WTC11 (cell line): ENCODE data around the gene F10. TPM values are rescaled to one million over a fixed set of nuclear protein-coding genes. Genes with fewer than 3 reads are reported as not detected.

Experiments used
- ATAC-seq: fragments of 200-7000 bp; cut with Tn5 transposase; 2 replicates; pipeline ENCODE4 v1.10.0; 2021; ENCODE audit warnings: mild to moderate bottlenecking, moderate library complexity
- CTCF ChIA-PET: fragments of 300-600 bp; sonication (Branson Sonifier 250); formaldehyde crosslinking; loops from one replicate; lab custom pipeline; 2021; ENCODE audit warnings: antibody characterized with exemption; lab: Charles Lee
- POLR2A ChIA-PET: fragments of 350-600 bp; sonication (Branson Sonifier 250); formaldehyde crosslinking; loops from one replicate; lab custom pipeline; 2021; ENCODE audit warnings: antibody characterized with exemption; lab: Charles Lee
- DNase-seq: peaks from one replicate; pipeline ENCODE4 v3.0.0; 2021; ENCODE audit warnings: low spot score
- H3K27ac Mint-ChIP-seq: 2 replicates; pipeline ENCODE4 v1.8.0; 2021; ENCODE audit warnings: mixed read lengths
- H3K27me3 Mint-ChIP-seq: 2 replicates; pipeline ENCODE4 v1.8.0; 2021; ENCODE audit warnings: low read depth, mild to moderate bottlenecking, moderate library complexity, mixed read lengths
- H3K36me3 Mint-ChIP-seq: 2 replicates; pipeline ENCODE4 v1.8.0; 2021; ENCODE audit warnings: mixed read lengths
- H3K4me1 Mint-ChIP-seq: 2 replicates; pipeline ENCODE4 v1.8.0; 2022; ENCODE audit warnings: mixed read lengths
- H3K4me3 Mint-ChIP-seq: 2 replicates; pipeline ENCODE4 v1.8.0; 2021; ENCODE audit warnings: mild to moderate bottlenecking, moderate library complexity, mixed read lengths
- H3K9me3 Mint-ChIP-seq: 2 replicates; pipeline ENCODE4 v1.8.0; 2021; ENCODE audit warnings: mixed read lengths
- ATF1 ChIP-seq: sonication (generic); formaldehyde crosslinking; IDR thresholded peaks from 2 replicates; pipeline ENCODE4 v1.8.1; 2023; ENCODE audit warnings: mild to moderate bottlenecking, moderate library complexity, missing genetic modification reagents
- CREB1 ChIP-seq: sonication (generic); formaldehyde crosslinking; IDR thresholded peaks from 2 replicates; pipeline ENCODE4 v1.8.0; 2023; ENCODE audit warnings: mild to moderate bottlenecking, missing genetic modification reagents
- GRHL2 ChIP-seq: fragments of 250-450 bp; sonication (Bioruptor Pico); IDR thresholded peaks from 2 replicates; pipeline ENCODE4 v1.8.0; 2022; ENCODE audit warnings: mild to moderate bottlenecking, moderate library complexity; ENCODE audit not compliant: insufficient replicate concordance, severe bottlenecking
- IRF2 ChIP-seq: sonication (generic); formaldehyde crosslinking; IDR thresholded peaks from 2 replicates; pipeline ENCODE4 v1.8.0; 2022; ENCODE audit warnings: low read depth, missing genetic modification reagents, borderline replicate concordance
- JUN ChIP-seq: sonication (generic); formaldehyde crosslinking; IDR thresholded peaks from 2 replicates; pipeline ENCODE4 v1.8.0; 2023; ENCODE audit warnings: mild to moderate bottlenecking, missing genetic modification reagents
- PRRX2 ChIP-seq: fragments of 250-450 bp; sonication (Bioruptor Pico); IDR thresholded peaks from 2 replicates; pipeline ENCODE4 v1.8.0; 2021; ENCODE audit warnings: mild to moderate bottlenecking
- RELA ChIP-seq: sonication (generic); formaldehyde crosslinking; IDR thresholded peaks from 2 replicates; pipeline ENCODE4 v1.8.1; 2022; ENCODE audit warnings: missing genetic modification reagents, mild to moderate bottlenecking, borderline replicate concordance
- SMAD3 ChIP-seq: sonication (generic); formaldehyde crosslinking; IDR thresholded peaks from 2 replicates; pipeline ENCODE4 v1.8.0; 2022; ENCODE audit warnings: missing genetic modification reagents, mild to moderate bottlenecking, borderline replicate concordance
- SMAD4 ChIP-seq: sonication (generic); formaldehyde crosslinking; IDR thresholded peaks from 2 replicates; pipeline ENCODE4 v1.8.0; 2022; ENCODE audit warnings: mild to moderate bottlenecking, missing genetic modification reagents
- TEAD1 ChIP-seq: sonication (generic); formaldehyde crosslinking; IDR thresholded peaks from 2 replicates; pipeline ENCODE4 v1.8.0; 2022; ENCODE audit warnings: mild to moderate bottlenecking, missing genetic modification reagents
- ZNF396 ChIP-seq: fragments of 250-450 bp; sonication (Bioruptor Pico); IDR thresholded peaks from 2 replicates; pipeline ENCODE4 v1.8.0; 2021; ENCODE audit warnings: mild to moderate bottlenecking, moderate library complexity, borderline replicate concordance
- ZNF671 ChIP-seq: fragments of 250-450 bp; sonication (Bioruptor Pico); IDR thresholded peaks from 2 replicates; pipeline ENCODE4 v1.8.0; 2021; ENCODE audit warnings: mild to moderate bottlenecking
- total RNA-seq: library from RNA; stranded (reverse); gene quantifications from 3 replicates; pipeline ENCODE4 v1.2.3, GENCODE V29; 2021
- TF ChIP-seq, protein P1 (sequence below): sonication (generic); formaldehyde crosslinking; IDR thresholded peaks from 2 replicates; pipeline ENCODE4 v1.8.1; 2023; ENCODE audit warnings: mild to moderate bottlenecking, moderate library complexity, missing genetic modification reagents
- TF ChIP-seq, protein P2 (sequence below): sonication (generic); formaldehyde crosslinking; IDR thresholded peaks from 2 replicates; pipeline ENCODE4 v1.8.1; 2023; ENCODE audit warnings: mild to moderate bottlenecking, missing genetic modification reagents, borderline replicate concordance
- TF ChIP-seq, protein P3 (sequence below): sonication (generic); formaldehyde crosslinking; IDR thresholded peaks from 2 replicates; pipeline ENCODE4 v1.8.1; 2023; ENCODE audit warnings: mild to moderate bottlenecking, missing genetic modification reagents
- TF ChIP-seq, protein P4 (sequence below): fragments of 250-450 bp; sonication (Bioruptor Pico); IDR thresholded peaks from 2 replicates; pipeline ENCODE4 v1.9.0; 2021; ENCODE audit warnings: mild to moderate bottlenecking, borderline replicate concordance

F10 gene
- total RNA-seq, 1 experiment from 2014 or later, result 0.87 TPM

DNA sequence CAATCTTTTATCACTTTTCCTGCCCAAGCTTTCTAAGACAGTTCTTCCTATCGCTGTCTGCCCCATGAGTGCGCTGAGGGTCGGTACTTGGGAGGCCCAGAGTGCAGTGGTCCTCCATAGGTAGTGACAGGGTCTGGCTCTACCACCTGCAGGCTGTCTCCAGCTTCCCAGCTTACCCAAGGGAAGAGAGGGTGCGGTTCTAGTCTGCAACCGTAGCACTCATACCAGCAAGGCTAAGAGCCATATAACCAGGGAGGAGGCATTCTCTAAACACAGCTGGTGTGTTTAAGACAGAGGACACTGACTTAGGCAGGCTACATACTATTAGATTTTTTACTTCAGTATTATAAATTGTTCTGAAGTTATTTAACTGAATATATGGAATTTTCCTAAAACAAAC is 44.1 kb downstream of the F10 start:
- CTCF ChIA-PET, result interaction anchor here (1.2 kb wide), 1 partner anchor 76 kb away, joined by 3 read pairs; no protein-coding TSS in a partner anchor
- H3K27ac Mint-ChIP-seq, result no peak overlapping the region
- no peak for ATAC-seq
- H3K27me3 Mint-ChIP-seq, result no peaks in the 10 kb centered on the region; the same call in 1 of the 2 replicates
- no peaks in the 10 kb centered on the region for H3K9me3 Mint-ChIP-seq
- TF ChIP-seq ATF1 (CRISPR knock-in tag), result no peak
- no peak for TF ChIP-seq IRF2 (CRISPR knock-in tag)
- TF ChIP-seq, protein P1, sequence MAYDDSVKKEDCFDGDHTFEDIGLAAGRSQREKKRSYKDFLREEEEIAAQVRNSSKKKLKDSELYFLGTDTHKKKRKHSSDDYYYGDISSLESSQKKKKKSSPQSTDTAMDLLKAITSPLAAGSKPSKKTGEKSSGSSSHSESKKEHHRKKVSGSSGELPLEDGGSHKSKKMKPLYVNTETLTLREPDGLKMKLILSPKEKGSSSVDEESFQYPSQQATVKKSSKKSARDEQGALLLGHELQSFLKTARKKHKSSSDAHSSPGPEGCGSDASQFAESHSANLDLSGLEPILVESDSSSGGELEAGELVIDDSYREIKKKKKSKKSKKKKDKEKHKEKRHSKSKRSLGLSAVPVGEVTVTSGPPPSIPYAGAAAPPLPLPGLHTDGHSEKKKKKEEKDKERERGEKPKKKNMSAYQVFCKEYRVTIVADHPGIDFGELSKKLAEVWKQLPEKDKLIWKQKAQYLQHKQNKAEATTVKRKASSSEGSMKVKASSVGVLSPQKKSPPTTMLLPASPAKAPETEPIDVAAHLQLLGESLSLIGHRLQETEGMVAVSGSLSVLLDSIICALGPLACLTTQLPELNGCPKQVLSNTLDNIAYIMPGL (CRISPR knock-in tag), result no peak
- no peak for TF ChIP-seq TEAD1 (CRISPR knock-in tag)
- TF ChIP-seq CREB1 (CRISPR knock-in tag), result no peak
- TF ChIP-seq, protein P2, sequence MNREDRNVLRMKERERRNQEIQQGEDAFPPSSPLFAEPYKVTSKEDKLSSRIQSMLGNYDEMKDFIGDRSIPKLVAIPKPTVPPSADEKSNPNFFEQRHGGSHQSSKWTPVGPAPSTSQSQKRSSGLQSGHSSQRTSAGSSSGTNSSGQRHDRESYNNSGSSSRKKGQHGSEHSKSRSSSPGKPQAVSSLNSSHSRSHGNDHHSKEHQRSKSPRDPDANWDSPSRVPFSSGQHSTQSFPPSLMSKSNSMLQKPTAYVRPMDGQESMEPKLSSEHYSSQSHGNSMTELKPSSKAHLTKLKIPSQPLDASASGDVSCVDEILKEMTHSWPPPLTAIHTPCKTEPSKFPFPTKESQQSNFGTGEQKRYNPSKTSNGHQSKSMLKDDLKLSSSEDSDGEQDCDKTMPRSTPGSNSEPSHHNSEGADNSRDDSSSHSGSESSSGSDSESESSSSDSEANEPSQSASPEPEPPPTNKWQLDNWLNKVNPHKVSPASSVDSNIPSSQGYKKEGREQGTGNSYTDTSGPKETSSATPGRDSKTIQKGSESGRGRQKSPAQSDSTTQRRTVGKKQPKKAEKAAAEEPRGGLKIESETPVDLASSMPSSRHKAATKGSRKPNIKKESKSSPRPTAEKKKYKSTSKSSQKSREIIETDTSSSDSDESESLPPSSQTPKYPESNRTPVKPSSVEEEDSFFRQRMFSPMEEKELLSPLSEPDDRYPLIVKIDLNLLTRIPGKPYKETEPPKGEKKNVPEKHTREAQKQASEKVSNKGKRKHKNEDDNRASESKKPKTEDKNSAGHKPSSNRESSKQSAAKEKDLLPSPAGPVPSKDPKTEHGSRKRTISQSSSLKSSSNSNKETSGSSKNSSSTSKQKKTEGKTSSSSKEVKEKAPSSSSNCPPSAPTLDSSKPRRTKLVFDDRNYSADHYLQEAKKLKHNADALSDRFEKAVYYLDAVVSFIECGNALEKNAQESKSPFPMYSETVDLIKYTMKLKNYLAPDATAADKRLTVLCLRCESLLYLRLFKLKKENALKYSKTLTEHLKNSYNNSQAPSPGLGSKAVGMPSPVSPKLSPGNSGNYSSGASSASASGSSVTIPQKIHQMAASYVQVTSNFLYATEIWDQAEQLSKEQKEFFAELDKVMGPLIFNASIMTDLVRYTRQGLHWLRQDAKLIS (CRISPR knock-in tag), result no peak
- no peak for TF ChIP-seq ZNF396 (CRISPR knock-in tag)
- TF ChIP-seq RELA (CRISPR knock-in tag), result no peak
- no peak for TF ChIP-seq ZNF671 (CRISPR knock-in tag)
- TF ChIP-seq, protein P3, sequence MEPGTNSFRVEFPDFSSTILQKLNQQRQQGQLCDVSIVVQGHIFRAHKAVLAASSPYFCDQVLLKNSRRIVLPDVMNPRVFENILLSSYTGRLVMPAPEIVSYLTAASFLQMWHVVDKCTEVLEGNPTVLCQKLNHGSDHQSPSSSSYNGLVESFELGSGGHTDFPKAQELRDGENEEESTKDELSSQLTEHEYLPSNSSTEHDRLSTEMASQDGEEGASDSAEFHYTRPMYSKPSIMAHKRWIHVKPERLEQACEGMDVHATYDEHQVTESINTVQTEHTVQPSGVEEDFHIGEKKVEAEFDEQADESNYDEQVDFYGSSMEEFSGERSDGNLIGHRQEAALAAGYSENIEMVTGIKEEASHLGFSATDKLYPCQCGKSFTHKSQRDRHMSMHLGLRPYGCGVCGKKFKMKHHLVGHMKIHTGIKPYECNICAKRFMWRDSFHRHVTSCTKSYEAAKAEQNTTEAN (CRISPR knock-in tag), result no peak
- TF ChIP-seq PRRX2 (CRISPR knock-in tag), result no peak
- TF ChIP-seq GRHL2, result no peak
- TF ChIP-seq, protein P4, sequence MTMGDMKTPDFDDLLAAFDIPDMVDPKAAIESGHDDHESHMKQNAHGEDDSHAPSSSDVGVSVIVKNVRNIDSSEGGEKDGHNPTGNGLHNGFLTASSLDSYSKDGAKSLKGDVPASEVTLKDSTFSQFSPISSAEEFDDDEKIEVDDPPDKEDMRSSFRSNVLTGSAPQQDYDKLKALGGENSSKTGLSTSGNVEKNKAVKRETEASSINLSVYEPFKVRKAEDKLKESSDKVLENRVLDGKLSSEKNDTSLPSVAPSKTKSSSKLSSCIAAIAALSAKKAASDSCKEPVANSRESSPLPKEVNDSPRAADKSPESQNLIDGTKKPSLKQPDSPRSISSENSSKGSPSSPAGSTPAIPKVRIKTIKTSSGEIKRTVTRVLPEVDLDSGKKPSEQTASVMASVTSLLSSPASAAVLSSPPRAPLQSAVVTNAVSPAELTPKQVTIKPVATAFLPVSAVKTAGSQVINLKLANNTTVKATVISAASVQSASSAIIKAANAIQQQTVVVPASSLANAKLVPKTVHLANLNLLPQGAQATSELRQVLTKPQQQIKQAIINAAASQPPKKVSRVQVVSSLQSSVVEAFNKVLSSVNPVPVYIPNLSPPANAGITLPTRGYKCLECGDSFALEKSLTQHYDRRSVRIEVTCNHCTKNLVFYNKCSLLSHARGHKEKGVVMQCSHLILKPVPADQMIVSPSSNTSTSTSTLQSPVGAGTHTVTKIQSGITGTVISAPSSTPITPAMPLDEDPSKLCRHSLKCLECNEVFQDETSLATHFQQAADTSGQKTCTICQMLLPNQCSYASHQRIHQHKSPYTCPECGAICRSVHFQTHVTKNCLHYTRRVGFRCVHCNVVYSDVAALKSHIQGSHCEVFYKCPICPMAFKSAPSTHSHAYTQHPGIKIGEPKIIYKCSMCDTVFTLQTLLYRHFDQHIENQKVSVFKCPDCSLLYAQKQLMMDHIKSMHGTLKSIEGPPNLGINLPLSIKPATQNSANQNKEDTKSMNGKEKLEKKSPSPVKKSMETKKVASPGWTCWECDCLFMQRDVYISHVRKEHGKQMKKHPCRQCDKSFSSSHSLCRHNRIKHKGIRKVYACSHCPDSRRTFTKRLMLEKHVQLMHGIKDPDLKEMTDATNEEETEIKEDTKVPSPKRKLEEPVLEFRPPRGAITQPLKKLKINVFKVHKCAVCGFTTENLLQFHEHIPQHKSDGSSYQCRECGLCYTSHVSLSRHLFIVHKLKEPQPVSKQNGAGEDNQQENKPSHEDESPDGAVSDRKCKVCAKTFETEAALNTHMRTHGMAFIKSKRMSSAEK (CRISPR knock-in tag), result no peak
- H3K36me3 Mint-ChIP-seq, result peaks cover 22% of the 10 kb centered on the region
- DNase-seq, result no peak
- H3K4me1 Mint-ChIP-seq, result peaks cover 22% of the 10 kb centered on the region
- POLR2A ChIA-PET, result interaction anchor here (0.5 kb wide), 1 partner anchor 920 kb away, joined by 3 read pairs; no protein-coding TSS in a partner anchor
- H3K4me3 Mint-ChIP-seq, result no peak overlapping the region

DNA sequence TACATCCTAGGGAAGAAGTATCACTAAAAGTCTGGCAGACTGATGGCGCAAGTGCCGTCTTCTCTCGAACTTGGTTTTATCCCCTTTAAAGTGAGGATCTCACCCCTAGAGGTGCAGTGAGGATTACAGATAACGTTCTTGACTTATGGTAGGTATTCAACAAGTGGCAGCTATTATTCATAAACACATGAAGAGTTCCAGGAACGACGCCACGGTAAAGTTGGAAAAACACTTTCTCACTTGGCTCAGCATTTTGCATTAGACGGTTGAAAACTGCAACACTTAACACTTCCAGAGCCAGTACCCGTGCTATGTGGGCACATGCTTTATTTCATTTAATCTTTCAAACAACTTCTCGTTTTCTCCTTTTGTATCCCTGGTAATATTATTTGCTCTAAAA is 44.6 kb downstream of the F10 start:
- no peak for DNase-seq
- Mint-ChIP-seq H3K4me1 (peaks cover 22% of the 10 kb centered on the region), H3K4me3 (no peak overlapping the region), H3K27ac (no peak overlapping the region), H3K9me3 (no peaks in the 10 kb centered on the region), H3K36me3 (peaks cover 23% of the 10 kb centered on the region)
- TF ChIP-seq PRRX2 (CRISPR knock-in tag) (no peak), SMAD4 (CRISPR knock-in tag) (no peak), JUN (CRISPR knock-in tag) (no peak), SMAD3 (CRISPR knock-in tag) (no peak)
- TF ChIP-seq, all 79 proteins: peak for 0
- POLR2A ChIA-PET, result interaction anchor here (0.5 kb wide), 1 partner anchor 920 kb away, joined by 3 read pairs; no protein-coding TSS in a partner anchor
- no peak for ATAC-seq
- CTCF ChIA-PET, result interaction anchor here (1.2 kb wide), 1 partner anchor 77 kb away, joined by 3 read pairs; no protein-coding TSS in a partner anchor
- no peaks in the 10 kb centered on the region; the same call in 1 of the 2 replicates for H3K27me3 Mint-ChIP-seq
